GM12874 (cell line): ENCODE results near the gene QKI.

ENCODE experiments used
- TF ChIP-seq, protein P1 (sequence below): IDR thresholded peaks from 2 replicates; pipeline ENCODE4 v1.5.1; 2011; ENCODE audit warnings: low read depth, mild to moderate bottlenecking, control low read depth, low read length, moderate library complexity; ENCODE audit not compliant: insufficient read depth

QKI gene

DNA sequence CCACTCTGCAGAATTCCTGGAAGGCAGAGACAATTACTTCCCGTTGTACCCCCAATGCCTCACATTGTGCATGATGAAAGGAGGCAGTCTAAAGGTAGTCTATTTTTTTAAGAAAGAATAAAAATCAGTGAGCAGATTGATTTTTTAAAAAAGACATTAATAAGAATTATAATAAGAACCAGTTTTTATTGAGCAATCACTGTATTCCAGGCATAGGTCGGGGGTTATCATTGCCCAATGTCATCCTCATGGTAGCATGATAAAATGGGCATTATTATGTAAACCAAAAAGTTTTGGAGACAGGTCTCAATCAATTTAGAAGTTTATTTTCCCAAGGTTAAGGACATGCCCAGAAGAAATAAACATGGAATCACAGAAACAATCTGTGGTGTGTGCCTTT is 14.0 kb upstream of the QKI start:
- TF ChIP-seq, protein P1, sequence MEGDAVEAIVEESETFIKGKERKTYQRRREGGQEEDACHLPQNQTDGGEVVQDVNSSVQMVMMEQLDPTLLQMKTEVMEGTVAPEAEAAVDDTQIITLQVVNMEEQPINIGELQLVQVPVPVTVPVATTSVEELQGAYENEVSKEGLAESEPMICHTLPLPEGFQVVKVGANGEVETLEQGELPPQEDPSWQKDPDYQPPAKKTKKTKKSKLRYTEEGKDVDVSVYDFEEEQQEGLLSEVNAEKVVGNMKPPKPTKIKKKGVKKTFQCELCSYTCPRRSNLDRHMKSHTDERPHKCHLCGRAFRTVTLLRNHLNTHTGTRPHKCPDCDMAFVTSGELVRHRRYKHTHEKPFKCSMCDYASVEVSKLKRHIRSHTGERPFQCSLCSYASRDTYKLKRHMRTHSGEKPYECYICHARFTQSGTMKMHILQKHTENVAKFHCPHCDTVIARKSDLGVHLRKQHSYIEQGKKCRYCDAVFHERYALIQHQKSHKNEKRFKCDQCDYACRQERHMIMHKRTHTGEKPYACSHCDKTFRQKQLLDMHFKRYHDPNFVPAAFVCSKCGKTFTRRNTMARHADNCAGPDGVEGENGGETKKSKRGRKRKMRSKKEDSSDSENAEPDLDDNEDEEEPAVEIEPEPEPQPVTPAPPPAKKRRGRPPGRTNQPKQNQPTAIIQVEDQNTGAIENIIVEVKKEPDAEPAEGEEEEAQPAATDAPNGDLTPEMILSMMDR, result no peak

DNA sequence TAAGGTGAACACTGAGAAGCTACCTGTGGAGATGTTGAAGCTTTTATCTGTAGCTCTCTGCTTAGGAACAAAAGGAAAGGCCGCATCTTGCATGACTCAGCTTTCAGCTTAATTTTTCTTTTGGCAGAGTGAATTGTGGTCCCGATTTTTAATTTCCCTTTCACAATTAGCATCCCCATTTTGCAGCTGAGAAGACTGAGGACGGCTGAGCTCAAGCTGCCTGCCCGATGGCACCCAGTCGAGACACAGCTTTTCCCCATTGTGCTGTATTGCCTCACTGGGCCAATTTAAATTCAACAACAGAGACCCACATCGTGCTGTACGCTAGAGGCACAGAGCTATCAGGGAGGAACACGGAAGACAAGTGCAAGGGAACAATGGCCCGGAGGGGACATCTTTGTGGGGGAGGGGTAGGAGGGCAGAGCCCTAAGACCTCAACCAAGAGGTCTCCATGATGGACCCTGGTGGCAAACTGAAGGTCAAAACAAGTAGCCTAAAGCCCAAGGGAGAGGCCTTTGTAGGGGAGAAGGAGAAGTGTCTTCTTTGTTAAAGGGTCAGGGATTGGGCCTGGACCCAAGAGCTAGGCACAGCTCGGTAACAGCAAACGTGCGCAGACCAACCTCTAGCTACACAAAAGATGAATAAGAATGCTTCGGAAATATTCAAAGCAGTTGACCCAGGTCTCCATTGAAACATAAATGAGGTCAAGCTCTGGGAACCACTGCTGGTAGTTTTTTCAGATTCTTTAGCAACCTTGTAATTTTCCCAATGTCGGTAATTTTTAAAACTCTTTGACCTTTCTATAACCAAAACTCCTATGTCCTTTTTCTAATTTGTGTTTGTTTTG is 13.3 kb upstream of the QKI start:
- TF ChIP-seq, protein P1, result no peak

DNA sequence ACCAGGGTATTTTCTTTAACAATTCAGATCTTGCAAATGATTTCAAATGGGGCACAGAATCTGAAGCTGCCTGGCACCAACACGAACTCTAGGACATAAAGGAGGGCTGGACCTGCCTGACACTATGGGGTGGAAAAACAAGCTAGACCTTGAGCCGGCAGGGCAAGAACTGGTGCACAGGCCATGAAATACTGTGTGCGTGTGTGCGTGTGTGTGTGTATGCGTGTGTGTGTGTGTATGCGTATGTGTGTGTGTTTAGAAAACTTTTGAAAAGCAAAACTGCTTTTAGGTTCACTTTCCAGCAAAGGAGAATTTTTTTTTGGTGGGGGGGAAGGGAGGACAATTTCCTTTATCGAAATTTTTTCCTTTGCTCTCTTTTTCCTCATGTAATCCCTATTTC is 11.9 kb upstream of the QKI start:
- TF ChIP-seq, protein P1, result no peak

DNA sequence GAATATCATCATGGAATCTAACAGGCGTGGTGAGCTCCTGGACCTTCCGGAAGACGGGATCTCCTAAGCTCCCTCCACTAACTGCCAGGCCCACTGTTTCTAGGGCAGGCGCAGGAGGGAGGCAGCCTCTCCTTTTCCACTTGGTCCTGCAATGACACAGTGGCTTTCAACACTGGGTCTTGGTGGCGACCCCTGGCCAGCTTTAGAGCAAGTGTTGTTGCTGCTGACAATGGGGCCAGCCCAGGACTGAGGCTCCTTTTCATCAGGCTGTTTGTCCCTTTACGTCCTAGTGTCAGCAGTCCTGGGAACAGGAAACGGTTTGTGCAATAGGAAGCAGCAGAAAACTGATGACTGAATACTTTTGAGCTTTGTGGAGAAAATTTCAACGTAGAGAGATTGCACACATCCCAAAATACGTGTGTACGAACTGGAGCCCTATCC is 9.7 kb upstream of the QKI start:
- TF ChIP-seq, protein P1, result no peak

DNA sequence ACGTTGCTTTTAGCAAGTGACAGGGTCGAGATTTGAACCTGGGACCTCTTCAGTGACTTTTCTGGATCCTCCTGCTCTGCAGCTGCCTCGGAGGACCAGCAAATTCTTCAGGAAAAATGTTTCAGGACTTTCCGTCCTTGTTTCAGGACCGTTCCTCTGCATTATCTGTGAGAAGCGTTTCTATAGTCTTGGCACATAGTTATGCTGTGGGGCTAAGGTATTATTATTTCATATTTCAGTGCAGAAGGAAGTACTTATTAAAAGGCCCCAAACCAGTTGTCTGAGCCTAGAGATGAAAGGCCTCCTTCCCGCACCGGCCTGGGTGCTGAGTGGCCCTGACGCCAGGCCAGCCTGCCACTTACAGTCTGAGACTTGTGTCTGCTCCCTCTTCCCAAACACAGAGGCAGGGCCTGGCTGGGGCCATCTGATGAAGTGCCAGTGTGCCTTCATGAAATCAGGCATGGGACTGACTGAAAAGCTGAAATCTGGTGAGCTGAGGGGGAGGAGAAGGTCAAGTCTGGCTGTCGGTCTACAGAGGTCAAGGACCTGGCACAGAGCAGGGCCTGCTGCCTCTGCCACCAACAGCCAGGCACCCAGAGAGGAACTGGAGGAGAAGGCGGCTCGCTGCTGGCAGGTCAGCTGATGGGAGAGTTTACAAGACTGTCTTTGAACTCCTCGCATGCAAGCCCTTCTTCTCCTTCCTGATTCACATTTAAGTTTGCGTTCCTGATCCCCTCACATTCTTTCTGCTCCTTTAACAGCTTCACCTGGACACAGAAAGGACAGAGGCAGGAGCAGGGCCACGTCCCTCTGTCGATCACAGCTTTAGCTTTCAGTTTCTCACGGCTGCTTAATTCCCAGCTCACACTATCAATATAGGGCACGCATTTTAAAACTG is 8.9 kb upstream of the QKI start:
- TF ChIP-seq, protein P1, result no peak

DNA sequence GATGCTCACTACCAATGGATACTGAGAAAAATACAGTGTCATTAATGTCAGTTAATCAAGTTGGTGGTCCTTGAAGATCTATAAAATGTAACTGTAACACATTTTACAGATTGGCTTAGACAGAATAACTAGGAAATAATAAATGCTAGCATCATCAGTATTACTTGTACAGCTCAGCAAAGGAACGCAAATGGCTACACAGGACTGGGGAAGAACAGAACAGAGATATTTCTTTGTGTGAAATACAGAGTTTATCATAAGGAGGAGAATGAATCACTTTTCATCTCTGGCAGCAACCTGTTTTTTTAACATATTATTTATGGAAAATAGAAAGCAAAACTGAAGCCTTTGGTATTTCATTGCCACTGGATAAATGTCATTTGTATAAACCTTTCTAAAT is 8.2 kb upstream of the QKI start:
- TF ChIP-seq, protein P1, result no peak

DNA sequence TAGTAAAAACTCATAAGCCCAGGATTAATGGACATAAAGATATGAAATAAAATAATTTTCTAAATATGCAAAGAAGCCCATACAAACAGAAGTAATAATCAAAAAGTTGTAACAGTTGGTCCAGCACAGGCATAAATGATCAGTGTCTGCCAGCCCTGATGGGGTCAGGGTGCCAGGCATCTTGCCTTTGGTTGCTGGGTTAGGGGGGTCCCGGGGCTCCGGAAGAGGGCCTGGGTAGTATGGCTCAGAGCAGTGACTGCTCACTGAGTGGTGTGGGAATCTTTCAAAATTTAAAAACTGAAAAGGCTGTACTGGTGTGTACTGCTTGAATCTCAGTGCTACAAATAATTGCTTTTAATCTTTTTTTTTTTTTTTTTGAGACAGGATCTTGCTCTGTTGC is 7.7 kb upstream of the QKI start:
- TF ChIP-seq, protein P1, result no peak
